SK-N-SH treated with all-trans-retinoic acid at 6 μM for 48 hours (cell line): ENCODE measurements around the gene STOML2.

Experiments used
- BACH2 ChIP-seq: fragments of 250-450 bp; sonication (Bioruptor Pico); IDR thresholded peaks from 2 replicates; pipeline ENCODE4 v1.9.0; 2021; ENCODE audit warnings: mild to moderate bottlenecking, borderline replicate concordance
- PATZ1 ChIP-seq: fragments of 250-450 bp; sonication (Bioruptor Pico); IDR thresholded peaks from 2 replicates; pipeline ENCODE4 v1.8.0; 2020; ENCODE audit warnings: mild to moderate bottlenecking, moderate library complexity, borderline replicate concordance
- ZNF70 ChIP-seq: fragments of 450-650 bp; formaldehyde crosslinking; IDR thresholded peaks from 2 replicates; pipeline ENCODE4 v1.5.0; 2020; ENCODE audit warnings: mild to moderate bottlenecking, moderate library complexity
- ZNF8 ChIP-seq: fragments of 450-650 bp; formaldehyde crosslinking; IDR thresholded peaks from 2 replicates; pipeline ENCODE4 v1.5.0; 2020; ENCODE audit warnings: mild to moderate bottlenecking, moderate library complexity
- TF ChIP-seq, protein P1 (sequence below): fragments of 250-450 bp; sonication (Bioruptor Pico); IDR thresholded peaks from 2 replicates; pipeline ENCODE4 v1.5.1; 2020; ENCODE audit warnings: low read depth, mild to moderate bottlenecking, moderate library complexity

DNA sequence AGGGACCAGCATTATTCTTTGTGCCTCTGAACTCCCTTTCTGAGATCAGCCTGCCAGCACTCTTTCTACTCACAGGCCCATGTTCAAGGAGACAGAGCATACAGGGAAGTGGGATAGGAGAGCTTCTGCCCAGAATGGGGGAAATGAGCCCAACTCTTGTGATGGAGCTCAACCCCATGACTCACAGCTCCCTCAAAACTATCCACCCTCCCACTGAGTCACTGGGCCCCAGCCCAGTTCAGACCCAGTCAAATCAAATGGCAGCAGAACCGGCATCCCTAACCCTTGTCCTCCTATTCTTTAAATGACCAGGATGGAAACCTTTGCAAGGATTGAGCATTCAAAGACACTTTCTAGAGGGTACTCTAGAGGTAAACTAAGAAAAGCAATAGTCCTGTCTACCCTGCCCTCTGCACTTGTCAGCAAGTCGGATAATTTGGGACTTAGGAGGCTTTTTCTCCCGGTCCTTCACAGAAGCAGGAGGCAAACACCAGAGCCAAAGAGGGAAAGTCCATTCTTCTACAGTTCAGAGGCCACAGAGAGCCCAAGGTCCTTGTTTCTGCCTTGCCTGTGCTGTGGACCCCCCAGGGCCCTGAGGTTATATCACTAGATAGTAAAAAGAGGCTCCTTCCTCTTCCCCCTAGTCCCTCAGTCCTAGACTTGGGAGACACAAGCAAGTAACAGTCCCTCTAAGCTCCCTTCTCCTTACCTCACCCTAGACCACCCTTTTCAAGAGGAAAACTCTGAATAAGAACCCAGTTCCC, 9.5 kb upstream of the STOML2 start:
- TF ChIP-seq BACH2 (CRISPR knock-in tag), result no peak
- TF ChIP-seq PATZ1 (CRISPR knock-in tag), result no peak
- TF ChIP-seq ZNF8 (CRISPR knock-in tag), result no peak
- TF ChIP-seq, protein P1, sequence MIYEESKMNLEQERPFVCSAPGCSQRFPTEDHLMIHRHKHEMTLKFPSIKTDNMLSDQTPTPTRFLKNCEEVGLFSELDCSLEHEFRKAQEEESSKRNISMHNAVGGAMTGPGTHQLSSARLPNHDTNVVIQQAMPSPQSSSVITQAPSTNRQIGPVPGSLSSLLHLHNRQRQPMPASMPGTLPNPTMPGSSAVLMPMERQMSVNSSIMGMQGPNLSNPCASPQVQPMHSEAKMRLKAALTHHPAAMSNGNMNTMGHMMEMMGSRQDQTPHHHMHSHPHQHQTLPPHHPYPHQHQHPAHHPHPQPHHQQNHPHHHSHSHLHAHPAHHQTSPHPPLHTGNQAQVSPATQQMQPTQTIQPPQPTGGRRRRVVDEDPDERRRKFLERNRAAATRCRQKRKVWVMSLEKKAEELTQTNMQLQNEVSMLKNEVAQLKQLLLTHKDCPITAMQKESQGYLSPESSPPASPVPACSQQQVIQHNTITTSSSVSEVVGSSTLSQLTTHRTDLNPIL, result no peak
- TF ChIP-seq ZNF70 (CRISPR knock-in tag), result no peak
